OCI-LY7 (cell line): ENCODE results near the gene CEP126.

Source experiments
- CTCF ChIP-seq: fragments of 200-600 bp; sonication (generic); conservative IDR thresholded peaks from 2 replicates; pipeline ENCODE4 v1.5.1; 2014; ENCODE audit warnings: mild to moderate bottlenecking, antibody characterized with exemption, low read length, moderate library complexity, mixed read lengths
- EZH2phosphoT487 ChIP-seq: fragments of 200-600 bp; sonication (generic); IDR thresholded peaks from 2 replicates; pipeline ENCODE4 v1.6.1; 2018; ENCODE audit warnings: low read depth, borderline replicate concordance, mild to moderate bottlenecking, mixed run types, antibody characterized with exemption, low read length, moderate library complexity, mixed read lengths

GRCh38 chr11:102006835-102007566 lies 92.2 kb downstream of the CEP126 start:
- TF ChIP-seq CTCF (no peak), EZH2phosphoT487 (no peak)
